Measurements from ENCODE around the gene TRAK1. TPM values are rescaled to one million over a fixed set of nuclear protein-coding genes. Genes with fewer than 3 reads are reported as not detected.

TRAK1 gene
- total RNA-seq, 2 experiments from 2014 or later = 62.5 to 88.3 TPM

- Histone ChIP-seq H3K9me2 (ENCODE audit: insufficient read depth, low read length) (no peaks in the 10 kb centered on the region), H3K9me3 (ENCODE audit: low read length) (no peaks in the 10 kb centered on the region), H3K27ac (ENCODE audit: low read depth, low read length, poor library complexity, severe bottlenecking) (peak overlapping the region; percentile 99), H3K36me3 (ENCODE audit: insufficient read depth, low read length) (peaks cover 52% of the 10 kb centered on the region), H3K4me3 (ENCODE audit: low read depth, low read length, poor library complexity, severe bottlenecking) (peak overlapping the region; percentile 22), H3K4me2 (ENCODE audit: low read length) (peak overlapping the region; percentile 61), H2AFZ (ENCODE audit: low read length) (no peak overlapping the region), H3K79me2 (ENCODE audit: insufficient read depth, low read depth, low read length) (peaks cover 81% of the 10 kb centered on the region), H3K4me1 (ENCODE audit: insufficient read depth, low read length, poor library complexity, severe bottlenecking) (peaks cover 83% of the 10 kb centered on the region), H4K20me1 (ENCODE audit: insufficient read depth, low read length) (no peaks in the 10 kb centered on the region)
- no peak for DNase-seq (ENCODE audit: low spot score)
- no peak for TF ChIP-seq EZH2phosphoT487 (IDR thresholded peaks at IDR 0.05; ENCODE audit: borderline replicate concordance, low read depth, low read length)
- TF ChIP-seq CTCF (conservative IDR thresholded peaks at IDR 0.05; ENCODE audit: low read length) = no peak
- intact Hi-C loops (cut with micrococcal nuclease; ENCODE audit: unreplicated experiment) = loop anchor here (2.0 kb wide), 1 partner anchor 13 kb away; no protein-coding TSS in a partner anchor
- ChIA-PET CTCF (ENCODE audit: unreplicated experiment) (no interaction called here), POLR2A (interaction anchor here (1.2 to 2.3 kb wide), 3 partner anchors 10 to 18 kb away, joined by 3 to 10 read pairs (median 6); no protein-coding TSS in a partner anchor)
- no TSS peak for BruUV-seq (replicated peaks)
Observed at GRCh38 chr3:42177801-42178150, 86.6 kb downstream of the TRAK1 start.

GRCh38 chr3:42179110-42179725, 88.1 kb downstream of the TRAK1 start:
- CTCF ChIA-PET (ENCODE audit: unreplicated experiment) = interaction anchor here (0.7 kb wide), 1 partner anchor 12 kb away, joined by 4 read pairs; no protein-coding TSS in a partner anchor

More at GRCh38 chr3:42179110-42179725, 88.1 kb downstream of the TRAK1 start:
- Histone ChIP-seq H3K4me2 (ENCODE audit: low read length) (peak overlapping the region; percentile 21; the same call in 1 of the 2 replicates), H4K20me1 (ENCODE audit: insufficient read depth, low read length) (no peaks in the 10 kb centered on the region), H3K36me3 (ENCODE audit: insufficient read depth, low read length) (peaks cover 52% of the 10 kb centered on the region), H3K9me3 (ENCODE audit: low read length) (no peaks in the 10 kb centered on the region), H3K4me3 (ENCODE audit: low read depth, low read length, poor library complexity, severe bottlenecking) (no peak overlapping the region), H3K4me1 (ENCODE audit: insufficient read depth, low read length, poor library complexity, severe bottlenecking) (peaks cover 68% of the 10 kb centered on the region), H3K27ac (ENCODE audit: low read depth, low read length, poor library complexity, severe bottlenecking) (peak overlapping the region; percentile 10), H2AFZ (ENCODE audit: low read length) (no peak overlapping the region), H3K9me2 (ENCODE audit: insufficient read depth, low read length) (no peaks in the 10 kb centered on the region), H3K79me2 (ENCODE audit: insufficient read depth, low read depth, low read length) (peaks cover 67% of the 10 kb centered on the region; the same call in 1 of the 2 replicates)
- no peak for DNase-seq (ENCODE audit: low spot score)
- no peak for TF ChIP-seq CTCF (conservative IDR thresholded peaks at IDR 0.05; ENCODE audit: low read length)
- no peak for TF ChIP-seq EZH2phosphoT487 (IDR thresholded peaks at IDR 0.05; ENCODE audit: borderline replicate concordance, low read depth, low read length)
- no TSS peak for BruUV-seq (replicated peaks)
- POLR2A ChIA-PET = interaction anchor here (1.0 to 2.3 kb wide), 3 partner anchors 9 to 16 kb away, joined by 4 to 10 read pairs (median 6); no protein-coding TSS in a partner anchor
- intact Hi-C loops (cut with micrococcal nuclease; ENCODE audit: unreplicated experiment) = no loop called here

All from OCI-LY7 (cell line).